K562 (cell line): Measurements from ENCODE around the gene LRRC10.

Source experiments
- CBX1 ChIP-seq: sonication (generic); IDR thresholded peaks from 2 replicates; pipeline ENCODE4 v1.6.1; 2016; ENCODE audit warnings: antibody characterized with exemption, low read depth, mild to moderate bottlenecking
- E2F3 ChIP-seq: fragments of 250-450 bp; sonication (Bioruptor Pico); IDR thresholded peaks from 2 replicates; pipeline ENCODE4 v1.4.0; 2020; ENCODE audit warnings: mild to moderate bottlenecking
- ETV6 ChIP-seq, 3 experiments: fragments of 150-350 bp in 1 of 3; sonication (generic) in 1 of 3; formaldehyde crosslinking in 1 of 3; IDR thresholded peaks; 2 replicates each; pipeline versions ENCODE4 v1.6.1 to v1.8.0; 2014 to 2022; ENCODE audit warnings: borderline replicate concordance in 2 of 3, low read depth in 2 of 3, antibody characterized with exemption in 1 of 3, low read length in 1 of 3, mild to moderate bottlenecking in 1 of 3, missing genetic modification reagents in 1 of 3
- FOS ChIP-seq: IDR thresholded peaks from 3 replicates; pipeline ENCODE4 v1.6.1; 2011; ENCODE audit not compliant: insufficient read length; ENCODE audit errors: extremely low read depth
- FOXP1 ChIP-seq: sonication (generic); formaldehyde crosslinking; IDR thresholded peaks from 2 replicates; pipeline ENCODE4 v1.8.0; 2022; ENCODE audit warnings: mild to moderate bottlenecking, missing genetic modification reagents
- HDAC1 ChIP-seq, 2 experiments: fragments of 450-650 bp; IDR thresholded peaks; 2 replicates each; pipeline ENCODE4 v1.6.1; 2016 to 2017; ENCODE audit warnings: inconsistent platforms in 1 of 2, mild to moderate bottlenecking in 1 of 2, moderate library complexity in 1 of 2
- KLF10 ChIP-seq: fragments of 250-450 bp; sonication (Bioruptor Pico); IDR thresholded peaks from 2 replicates; pipeline ENCODE4 v1.6.1; 2021; ENCODE audit warnings: matching md5 sums
- NR0B1 ChIP-seq: fragments of 450-650 bp; IDR thresholded peaks from one replicate; pipeline ENCODE4 v1.6.1; 2018; ENCODE audit warnings: mild to moderate bottlenecking, moderate library complexity; ENCODE audit not compliant: partially characterized antibody
- POLR2A ChIP-seq: fragments of 450-650 bp; conservative IDR thresholded peaks from 2 replicates; pipeline ENCODE4 v1.6.1; 2016
- SMAD1 ChIP-seq: fragments of 150-350 bp; IDR thresholded peaks from 2 replicates; pipeline ENCODE4 v1.6.1; 2014; ENCODE audit warnings: low read length, low read depth; ENCODE audit not compliant: partially characterized antibody
- TCF3 ChIP-seq: sonication (generic); formaldehyde crosslinking; IDR thresholded peaks from 2 replicates; pipeline ENCODE4 v1.4.0; 2020; ENCODE audit warnings: mild to moderate bottlenecking, missing genetic modification reagents
- TF ChIP-seq, protein P1 (sequence below), 3 experiments: IDR thresholded peaks in 2 of 3; conservative IDR thresholded peaks in 1 of 3; 2 replicates each; pipeline ENCODE4 v1.5.1; 2011 to 2012; ENCODE audit warnings: low read length in 3 of 3, mild to moderate bottlenecking in 3 of 3, control low read depth in 2 of 3, improper control_type of control experiment in 1 of 3, inconsistent platforms in 1 of 3, low read depth in 1 of 3, mixed read lengths in 1 of 3, moderate library complexity in 1 of 3; ENCODE audit not compliant: insufficient read depth in 2 of 3

DNA sequence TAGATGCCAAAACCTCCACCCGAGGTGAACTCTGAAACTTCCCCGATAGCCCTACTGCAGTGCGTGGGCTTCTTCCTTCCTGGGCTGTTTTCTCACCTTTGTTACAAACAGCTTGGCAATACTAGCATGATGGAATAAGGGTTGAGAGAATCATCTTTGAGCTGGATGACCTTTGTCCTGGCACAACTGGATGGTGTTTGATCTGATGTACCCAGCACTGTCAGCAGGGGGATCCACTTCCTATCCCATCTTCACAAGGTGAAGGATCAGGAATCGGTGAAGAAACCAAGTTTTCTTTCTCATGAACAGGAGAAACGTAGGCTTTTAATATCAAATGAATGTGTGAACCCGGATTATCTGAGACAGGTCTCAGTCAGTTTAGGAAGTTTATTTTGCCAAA lies 19.5 kb upstream of the LRRC10 start:
- no peak for TF ChIP-seq POLR2A
- TF ChIP-seq ETV6 (IDR thresholded peaks at IDR 0.05; ENCODE audit: borderline replicate concordance in 1 of 2, low read depth in 2 of 2, low read length in 1 of 2): no peak
- no peak for TF ChIP-seq ETV6 (CRISPR knock-in tag; IDR thresholded peaks at IDR 0.05; ENCODE audit: borderline replicate concordance)
- no peak for TF ChIP-seq CBX1
- TF ChIP-seq, protein P1, sequence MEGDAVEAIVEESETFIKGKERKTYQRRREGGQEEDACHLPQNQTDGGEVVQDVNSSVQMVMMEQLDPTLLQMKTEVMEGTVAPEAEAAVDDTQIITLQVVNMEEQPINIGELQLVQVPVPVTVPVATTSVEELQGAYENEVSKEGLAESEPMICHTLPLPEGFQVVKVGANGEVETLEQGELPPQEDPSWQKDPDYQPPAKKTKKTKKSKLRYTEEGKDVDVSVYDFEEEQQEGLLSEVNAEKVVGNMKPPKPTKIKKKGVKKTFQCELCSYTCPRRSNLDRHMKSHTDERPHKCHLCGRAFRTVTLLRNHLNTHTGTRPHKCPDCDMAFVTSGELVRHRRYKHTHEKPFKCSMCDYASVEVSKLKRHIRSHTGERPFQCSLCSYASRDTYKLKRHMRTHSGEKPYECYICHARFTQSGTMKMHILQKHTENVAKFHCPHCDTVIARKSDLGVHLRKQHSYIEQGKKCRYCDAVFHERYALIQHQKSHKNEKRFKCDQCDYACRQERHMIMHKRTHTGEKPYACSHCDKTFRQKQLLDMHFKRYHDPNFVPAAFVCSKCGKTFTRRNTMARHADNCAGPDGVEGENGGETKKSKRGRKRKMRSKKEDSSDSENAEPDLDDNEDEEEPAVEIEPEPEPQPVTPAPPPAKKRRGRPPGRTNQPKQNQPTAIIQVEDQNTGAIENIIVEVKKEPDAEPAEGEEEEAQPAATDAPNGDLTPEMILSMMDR (IDR thresholded peaks at IDR 0.05 in 2 of 3, conservative IDR thresholded peaks at IDR 0.05 in 1 of 3; ENCODE audit: insufficient read depth in 2 of 3, low read depth in 1 of 3, low read length in 3 of 3): peak; percentile 49 to 56 (median 54); a peak in 4 of 6 replicates
- TF ChIP-seq FOS: no peak
- no peak for TF ChIP-seq E2F3 (CRISPR knock-in tag)
- TF ChIP-seq SMAD1: no peak
- TF ChIP-seq HDAC1 (IDR thresholded peaks at IDR 0.05): no peak
- no peak for TF ChIP-seq KLF10
- TF ChIP-seq FOXP1 (CRISPR knock-in tag): no peak
- TF ChIP-seq TCF3 (CRISPR knock-in tag): no peak
- TF ChIP-seq NR0B1: no peak
